Renal cortical epithelial cell (primary cell): Measurements from ENCODE around the gene PROB1. TPM values are rescaled to one million over a fixed set of nuclear protein-coding genes. Genes with fewer than 3 reads are reported as not detected.
"Not testable (repeated sequence)": the region's sequence is repeated elsewhere in the genome, so short reads cannot be mapped to it uniquely, and the experiment has no call there.

Experiments used
- DNase-seq: peaks from one replicate; pipeline ENCODE4 v3.0.0-alpha.2; 2011; ENCODE audit warnings: low read depth
- total RNA-seq: library from RNA; depleted of rRNA; stranded (reverse); fragments of >200 nt; gene quantifications from 2 replicates; pipeline ENCODE4 v1.2.3, GENCODE V29; 2014

PROB1 gene
- total RNA-seq, 1 donor from 2014 or later = 2.8 TPM

DNA sequence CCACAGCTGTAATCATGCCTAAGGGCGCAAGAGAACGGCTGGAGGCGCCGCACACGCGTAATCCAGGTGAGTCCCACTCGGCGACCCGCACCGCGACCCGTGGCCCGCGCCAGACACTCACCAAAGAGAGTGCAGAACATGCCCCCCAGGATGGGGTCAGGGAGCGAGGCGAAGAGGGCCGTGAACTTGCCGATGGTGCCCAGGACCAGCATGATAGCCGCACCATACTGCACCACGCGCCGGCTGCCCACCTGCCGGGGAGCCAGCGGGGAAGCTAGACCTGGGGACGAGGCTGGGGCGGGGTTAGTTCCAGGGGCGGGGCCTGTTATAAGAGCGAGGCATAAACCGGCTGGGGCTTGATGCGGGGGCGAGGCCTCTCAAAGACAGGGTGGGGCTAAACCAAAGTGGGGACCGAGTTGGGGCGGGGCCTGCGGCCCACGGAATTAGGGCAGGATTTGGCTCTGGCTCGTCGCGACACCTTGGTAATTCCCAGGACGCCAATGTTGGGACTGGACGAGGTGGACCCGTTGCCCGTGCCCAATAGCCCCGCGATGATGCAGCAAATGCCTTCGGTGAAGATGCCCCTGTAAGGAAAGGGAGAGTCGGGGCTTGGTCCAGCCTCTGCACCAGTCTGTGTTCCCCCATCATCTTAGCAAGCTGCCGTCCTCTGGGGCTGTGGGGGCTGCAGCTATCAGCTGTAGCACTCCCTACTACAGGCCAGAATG lies 16.6 kb downstream of the PROB1 start:
- DNase-seq = no peak

DNA sequence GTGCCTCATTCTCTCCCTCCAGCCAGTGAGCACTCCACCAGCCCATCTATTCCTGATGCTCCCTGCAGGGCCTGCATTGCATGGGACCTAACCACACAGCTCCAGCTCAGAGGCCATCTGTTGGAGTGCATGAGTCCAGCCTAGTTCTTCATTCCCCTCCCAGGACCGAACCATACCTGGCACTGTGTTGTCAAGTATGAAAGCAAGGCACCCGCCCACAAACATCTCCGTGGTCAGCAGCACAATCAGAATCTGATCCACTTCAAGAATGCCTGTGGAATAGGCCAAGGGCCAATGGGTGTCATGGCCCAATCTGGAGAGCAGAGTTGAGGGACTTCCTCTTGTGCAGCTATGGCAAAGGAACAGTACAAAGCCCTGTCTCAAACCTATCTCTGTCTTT lies 17.7 kb downstream of the PROB1 start:
- DNase-seq = no peak

DNA sequence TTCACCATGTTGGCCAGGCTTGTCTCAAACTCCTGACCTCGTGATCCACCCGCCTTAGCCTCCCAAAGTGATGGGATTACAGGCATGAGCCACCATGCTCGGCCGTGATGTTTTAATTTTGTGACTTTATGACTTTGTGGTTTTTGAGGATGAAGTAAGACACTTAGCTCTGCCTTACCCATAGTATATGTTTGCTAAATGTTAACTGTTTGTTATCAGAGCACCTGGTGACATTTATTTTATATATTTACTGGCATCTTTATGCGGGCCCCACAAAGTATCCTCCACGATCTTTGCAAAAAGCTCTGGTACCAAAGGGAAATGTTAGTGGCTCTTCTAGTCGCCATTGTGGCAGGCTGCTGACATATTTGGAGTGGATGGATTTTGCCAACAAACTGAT lies 18.5 kb downstream of the PROB1 start:
- no peak for DNase-seq

DNA sequence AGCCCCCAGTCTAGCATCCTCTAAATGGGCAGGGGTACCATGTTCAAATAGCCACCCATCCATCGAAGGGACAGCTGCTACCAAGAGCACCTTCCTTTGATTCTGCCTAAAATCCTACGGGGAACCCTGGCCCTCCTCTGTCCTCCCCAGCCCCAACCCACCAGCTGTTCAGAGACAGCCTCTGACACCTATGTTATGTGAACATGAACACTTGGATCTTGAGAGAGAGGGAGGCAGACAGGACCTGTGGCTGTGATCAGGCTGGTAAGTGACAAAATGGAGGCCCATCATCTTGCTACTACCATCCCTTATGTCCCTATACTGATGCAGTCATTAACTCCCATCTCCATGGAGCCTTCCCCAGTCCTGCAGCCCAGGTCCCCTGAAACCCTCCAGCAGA lies 20.0 kb downstream of the PROB1 start:
- no peak for DNase-seq

DNA sequence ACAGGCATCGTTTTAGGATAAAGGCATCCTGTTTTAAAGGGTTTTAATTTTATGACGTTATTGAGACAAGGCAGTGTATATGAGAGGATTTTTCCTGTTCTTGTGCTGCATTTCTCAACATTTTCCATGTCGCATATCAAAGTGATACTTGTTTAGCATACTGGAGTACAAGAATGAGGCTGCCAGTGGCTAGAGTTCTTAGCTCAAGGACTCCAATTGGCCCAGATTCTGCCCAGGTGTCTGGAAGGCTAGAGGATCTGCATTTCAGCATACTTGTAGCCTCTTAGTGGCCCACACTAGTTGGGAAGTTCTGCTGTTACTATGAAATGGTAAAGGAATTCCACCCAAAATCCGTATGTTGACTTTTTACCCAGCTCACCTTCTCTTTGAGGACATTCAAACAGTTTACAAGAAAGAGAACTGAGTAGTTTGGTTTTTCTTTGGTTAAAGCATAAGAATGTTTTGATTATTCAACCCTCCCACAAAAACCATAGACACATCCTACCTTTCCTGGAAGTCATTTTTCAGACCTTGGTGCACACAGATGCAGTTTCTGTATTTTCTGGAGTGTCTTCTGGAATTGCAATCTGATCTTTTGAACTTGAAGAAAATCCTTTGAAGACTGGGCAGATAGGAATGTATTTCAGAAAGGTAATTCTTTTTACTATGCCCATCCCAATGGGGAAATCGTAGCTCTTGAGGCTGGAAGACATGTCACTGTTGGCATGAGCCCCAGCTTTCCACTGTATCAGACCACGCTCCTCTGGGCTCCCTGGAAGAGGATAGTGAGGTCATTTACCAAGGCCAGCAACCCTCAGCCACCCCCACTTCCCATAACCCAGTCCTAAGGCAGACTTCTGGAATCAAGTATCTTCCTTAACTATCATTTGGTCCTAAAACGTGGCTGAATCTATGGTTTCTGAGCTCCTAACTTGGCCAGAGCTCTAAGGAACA lies 23.1 kb downstream of the PROB1 start:
- no peak for DNase-seq

DNA sequence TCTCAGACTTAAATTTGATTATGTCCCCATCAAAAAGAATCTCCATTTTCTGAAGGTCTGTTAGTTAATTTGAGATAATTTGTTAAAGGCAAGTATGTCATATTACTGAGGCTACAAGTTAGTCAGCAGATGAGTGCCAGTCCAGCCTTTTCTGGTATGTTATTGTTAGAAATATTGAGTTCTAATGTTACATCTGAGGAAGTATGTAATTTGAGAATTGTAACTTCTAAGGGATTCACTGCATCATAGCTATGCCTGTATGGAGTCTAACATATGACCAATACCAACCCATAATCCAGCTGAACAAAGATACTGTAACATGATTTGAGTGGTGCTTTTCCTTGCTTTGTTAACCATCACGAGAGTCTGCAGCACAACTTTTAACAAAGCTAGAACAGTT lies 25.7 kb downstream of the PROB1 start:
- DNase-seq = no peak

DNA sequence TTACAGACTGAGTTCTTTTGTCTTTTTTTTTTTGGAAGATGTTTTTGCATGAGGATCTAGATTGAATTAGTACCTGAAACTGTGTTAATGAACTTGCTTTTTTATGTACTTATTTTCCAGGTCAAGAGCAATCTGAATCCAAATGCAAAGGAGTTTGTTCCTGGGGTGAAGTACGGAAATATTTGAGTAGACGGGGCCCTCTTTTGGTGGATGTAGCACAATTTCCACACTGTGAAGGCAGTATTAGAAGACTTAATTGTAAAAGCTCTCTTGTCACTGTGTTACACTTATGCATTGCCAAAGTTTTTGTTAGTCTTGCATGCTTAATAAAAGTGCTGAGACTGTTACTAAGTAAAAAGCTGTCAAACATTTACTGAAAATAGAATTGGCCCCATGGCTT lies 26.3 kb downstream of the PROB1 start:
- DNase-seq = no peak

DNA sequence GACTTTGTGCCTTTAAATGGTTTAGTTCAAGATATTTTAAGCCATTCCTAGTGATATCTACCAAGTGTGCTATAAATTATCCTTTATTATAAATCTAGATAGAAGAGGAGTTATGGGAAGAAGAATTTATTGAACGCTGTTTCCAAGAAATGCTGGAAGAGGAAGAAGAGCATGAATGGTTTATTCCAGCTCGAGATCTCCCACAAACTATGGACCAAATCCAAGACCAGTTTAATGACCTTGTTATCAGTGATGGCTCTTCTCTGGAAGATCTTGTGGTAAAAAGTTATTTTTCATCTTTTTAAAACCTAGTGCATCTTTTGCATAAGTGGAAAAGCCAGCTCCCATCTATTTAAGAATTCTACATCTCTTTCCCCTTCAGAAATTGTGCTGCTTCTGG lies 30.4 kb downstream of the PROB1 start:
- DNase-seq = no peak

DNA sequence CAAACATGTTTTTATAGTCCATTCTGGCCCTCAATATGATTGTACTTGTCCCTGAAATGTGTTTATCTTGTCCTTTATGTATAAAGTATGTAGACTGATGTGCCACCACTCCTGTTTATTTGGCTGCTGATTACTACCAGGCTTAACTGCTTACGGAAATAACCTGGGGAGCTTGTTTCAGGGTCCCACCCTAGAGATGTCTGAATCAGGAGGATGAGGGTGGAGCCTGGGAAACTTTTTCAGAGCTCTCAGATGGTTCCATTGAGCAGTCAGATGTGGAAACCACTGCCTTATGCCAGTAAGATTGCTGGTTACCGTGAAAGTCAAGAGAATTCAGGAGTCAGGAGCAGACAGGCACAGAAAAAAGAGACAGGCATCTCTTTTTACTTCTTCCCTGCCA lies 31.0 kb downstream of the PROB1 start:
- DNase-seq = peak; percentile 22

DNA sequence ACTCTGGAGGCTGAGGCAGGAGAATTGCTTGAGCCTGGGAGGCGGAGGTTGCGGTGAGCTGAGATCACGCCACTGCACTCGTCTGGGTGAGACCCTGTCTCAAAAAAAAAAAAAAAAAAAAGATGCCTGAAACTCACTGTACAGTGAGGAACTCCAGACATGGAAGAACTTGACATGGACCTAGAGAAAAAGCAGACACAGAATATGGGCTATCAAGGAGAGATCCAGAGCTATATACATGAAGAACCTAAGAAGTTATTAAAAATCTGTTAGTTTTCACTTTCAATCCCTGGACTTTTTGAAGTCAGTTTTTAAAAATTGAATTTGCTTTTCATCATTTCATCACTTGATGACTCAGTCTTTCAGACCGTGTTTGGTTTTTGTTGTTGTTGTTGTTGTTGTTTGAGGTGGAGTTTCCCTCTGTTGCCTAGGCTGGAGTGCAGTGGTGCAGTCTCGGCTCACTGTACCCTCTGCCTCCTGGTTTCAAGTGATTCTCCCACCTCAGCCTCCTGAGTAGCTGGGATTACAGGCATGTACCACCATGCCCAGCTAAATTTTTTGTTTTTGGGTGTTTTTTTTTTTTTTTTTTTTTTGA lies 33.0 kb downstream of the PROB1 start:
- no peak for DNase-seq

DNA sequence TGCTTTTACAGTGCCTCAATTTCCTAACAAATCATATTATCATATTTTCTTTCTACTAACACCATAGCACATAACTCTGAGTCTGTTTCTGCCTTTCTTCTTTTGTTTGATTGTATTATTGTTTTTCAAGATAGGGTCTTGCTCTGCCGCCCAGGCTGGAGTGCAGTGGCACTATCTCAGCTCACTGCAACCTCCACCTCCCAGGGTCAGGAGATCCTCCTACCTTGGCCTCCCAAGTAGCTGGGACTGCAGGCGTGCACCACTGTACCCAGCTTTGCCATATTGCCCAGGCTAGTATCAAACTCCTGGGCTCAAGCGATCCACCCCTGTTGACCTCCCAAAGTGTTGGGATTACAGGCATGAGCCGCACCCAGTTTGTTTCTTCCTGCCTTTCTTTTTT lies 34.5 kb downstream of the PROB1 start:
- DNase-seq = no peak

DNA sequence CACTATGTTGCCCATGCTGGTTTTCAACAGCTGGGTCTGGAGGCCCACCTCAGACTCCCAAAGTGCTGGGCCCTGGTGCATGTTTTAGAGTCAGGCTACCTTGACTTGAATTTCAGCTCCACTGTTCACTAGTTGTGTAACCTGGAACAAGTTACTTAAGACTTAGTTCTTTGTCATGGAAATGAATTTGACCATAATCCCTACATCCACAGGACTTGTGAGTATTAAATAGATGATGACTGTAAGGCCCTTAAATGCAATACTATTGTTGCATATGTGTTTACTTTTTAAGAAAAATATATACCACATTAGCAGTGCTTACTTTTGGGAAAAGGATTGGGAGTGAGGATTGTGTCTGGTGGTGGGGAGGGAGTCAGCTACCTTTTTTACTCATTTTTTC lies 36.8 kb downstream of the PROB1 start:
- DNase-seq = no peak

DNA sequence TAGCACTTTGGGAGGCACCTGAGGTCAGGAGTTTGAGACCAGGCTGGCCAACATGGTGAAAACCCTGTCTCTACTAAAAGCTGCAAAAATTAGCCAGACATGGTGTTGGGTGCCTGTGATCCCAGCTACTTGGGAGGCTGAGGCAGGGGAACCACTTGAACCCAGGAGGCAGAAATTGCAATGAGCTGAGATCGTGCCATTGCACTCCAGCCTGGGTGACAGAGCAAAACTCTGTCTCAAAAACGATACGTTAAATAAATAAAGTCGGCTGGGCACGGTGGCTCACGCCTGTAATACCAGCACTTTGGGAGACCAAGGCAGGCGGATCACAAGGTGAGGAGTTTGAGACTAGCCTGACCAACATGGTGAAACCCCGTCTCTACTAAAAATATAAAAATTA lies 39.0 kb downstream of the PROB1 start:
- DNase-seq = not testable (repeated sequence)

DNA sequence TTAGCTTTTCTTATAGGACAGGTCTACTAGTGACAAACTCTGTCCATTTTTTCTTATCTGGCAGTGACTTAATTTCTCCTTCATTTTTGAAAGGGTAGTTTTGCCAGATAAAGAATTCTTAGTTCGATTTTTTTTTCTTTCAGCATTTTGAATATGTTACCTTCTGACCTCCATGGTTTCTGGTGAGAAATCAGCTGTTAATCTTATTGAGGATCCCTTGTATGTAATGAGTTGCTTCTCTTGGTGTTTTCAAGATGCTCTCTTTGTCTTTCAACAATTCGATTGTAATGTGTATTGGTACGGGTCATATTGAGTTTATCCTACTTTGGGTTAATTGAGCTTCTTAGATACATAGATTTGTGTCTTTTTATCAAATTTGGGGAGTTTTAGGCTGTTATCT lies 40.7 kb downstream of the PROB1 start:
- DNase-seq = no peak

DNA sequence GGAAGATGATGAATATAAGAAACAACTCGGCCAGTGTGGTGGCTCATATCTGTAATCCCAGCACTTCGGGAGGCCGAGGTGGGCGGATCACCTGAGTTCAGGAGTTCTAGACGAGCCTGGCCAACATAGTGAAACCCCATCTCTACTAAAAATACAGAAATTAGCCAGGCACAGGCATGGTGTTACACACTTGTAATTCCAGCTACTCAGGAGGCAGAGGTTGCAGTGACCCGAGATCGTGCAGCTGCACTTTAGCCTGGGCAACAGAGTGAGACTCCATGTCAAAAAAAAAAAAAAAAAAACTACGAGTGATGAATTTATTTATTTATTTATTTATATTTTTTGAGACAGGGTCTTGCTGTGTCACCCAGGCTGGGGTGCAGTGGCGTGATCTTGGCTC lies 47.0 kb downstream of the PROB1 start:
- DNase-seq = not testable (repeated sequence)

DNA sequence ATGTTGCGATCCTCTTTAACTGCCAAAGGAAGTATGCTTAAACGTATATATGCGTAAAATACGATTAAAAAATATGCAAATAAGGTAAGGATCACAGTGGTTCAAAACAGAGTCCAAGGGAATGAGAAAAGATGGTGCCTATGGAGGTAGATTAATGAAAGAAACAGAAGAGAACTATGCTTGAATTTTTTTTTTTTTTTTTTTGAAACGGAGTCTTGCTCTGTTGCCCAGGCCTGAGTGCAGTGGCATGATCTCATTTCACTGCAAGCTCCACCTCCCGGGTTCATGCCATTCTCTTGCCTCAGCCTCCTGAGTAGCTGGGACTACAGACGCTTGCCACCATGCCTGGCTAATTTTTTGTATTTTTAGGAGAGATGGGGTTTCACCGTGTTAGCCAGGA lies 49.5 kb downstream of the PROB1 start:
- not testable (repeated sequence) for DNase-seq

DNA sequence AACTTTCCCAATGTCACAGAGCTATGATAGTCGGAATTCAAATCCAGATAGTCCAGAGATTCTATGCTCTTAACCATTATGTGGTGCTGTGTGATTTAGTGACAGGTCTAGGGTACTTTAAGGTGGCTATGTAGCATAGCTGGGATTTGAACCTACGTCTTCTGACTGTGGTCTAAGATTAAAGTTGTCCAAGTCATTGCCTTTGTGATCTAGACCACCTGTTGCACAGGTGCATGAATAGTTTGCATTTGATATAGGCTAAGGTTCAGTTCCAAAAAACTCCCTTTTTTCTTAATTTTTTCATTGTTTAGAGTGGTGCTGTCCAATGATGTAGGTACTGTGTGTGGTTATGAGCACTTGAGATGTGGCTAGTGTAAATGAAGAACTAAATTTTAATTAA lies 50.7 kb downstream of the PROB1 start:
- DNase-seq = no peak

DNA sequence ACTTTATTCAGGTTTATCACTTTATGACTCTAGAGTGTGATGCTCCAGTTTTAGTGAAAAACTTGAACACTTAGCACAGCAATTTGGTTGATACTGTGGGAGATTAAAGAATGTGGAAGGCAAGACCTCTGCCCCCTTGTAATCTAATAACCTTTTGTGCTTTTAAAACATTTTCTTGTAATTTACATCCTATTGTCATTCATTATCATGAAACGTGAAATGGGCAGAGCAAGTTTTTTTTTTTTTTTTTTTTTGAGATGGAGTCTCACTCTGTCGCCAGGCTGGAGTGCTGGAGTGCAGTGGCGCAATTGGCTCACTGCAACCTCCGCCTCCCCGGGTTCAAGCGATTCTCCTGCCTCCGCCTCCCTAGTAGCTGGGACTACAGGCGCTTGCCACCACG lies 51.4 kb downstream of the PROB1 start:
- DNase-seq = no peak

DNA sequence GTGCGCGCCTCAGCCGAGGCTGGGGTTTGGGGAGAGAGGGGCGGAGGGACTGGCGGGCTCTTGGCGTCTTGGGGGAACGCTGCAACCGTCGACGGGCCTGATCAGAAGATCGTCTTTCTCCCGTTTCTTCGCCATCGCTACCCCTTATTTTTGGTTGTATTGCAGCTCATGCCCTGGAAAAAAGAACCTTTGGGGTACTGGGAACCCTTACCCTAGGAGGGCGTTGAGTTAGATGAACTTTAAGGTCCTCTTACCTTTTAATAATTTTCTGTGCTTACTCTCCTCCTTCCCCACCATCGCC lies 52.5 kb downstream of the PROB1 start:
- DNase-seq = no peak

DNA sequence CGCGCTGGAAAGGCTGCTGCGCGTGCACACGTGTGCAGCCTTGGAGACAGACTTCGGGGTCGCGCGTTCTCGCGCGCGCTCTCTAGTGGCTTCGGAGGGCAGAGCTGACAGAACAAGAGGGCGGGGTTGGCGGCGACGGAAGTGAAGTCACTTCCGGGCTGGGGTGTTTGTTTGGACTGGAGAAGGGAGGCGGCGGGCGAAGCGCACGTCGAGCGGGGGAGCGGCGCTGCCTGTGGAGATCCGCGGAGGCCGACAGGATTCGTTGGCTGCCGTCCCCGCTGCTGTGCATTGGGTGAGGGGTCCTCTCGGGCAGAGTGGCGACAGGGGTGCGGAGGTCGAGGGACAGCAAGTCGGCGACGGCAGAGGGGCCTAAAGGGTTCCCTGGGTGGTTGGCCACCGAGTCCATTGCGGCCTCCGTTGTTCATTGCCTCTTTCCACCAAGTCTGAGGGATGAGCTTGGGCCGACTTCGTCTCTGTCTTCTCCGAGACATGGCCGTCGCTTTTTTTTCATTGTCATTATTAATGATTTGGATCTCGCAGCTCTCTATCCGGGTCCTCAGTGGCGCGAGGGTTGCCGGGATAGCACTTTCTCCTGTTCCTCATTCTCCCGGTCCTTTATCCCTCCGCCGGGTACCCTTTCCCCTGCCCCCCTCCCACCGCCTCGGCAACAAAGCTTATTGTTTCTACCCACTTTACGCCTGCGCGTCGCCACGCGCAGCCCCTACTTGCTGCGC lies 53.0 kb downstream of the PROB1 start, which contains the start of gene PAIP2:
PAIP2 (plus strand) TSS at position 166 of the 734 bp plus-strand sequence. CDS start 21,931 bp downstream, outside the sequence.
- peak; percentile 91 for DNase-seq

DNA sequence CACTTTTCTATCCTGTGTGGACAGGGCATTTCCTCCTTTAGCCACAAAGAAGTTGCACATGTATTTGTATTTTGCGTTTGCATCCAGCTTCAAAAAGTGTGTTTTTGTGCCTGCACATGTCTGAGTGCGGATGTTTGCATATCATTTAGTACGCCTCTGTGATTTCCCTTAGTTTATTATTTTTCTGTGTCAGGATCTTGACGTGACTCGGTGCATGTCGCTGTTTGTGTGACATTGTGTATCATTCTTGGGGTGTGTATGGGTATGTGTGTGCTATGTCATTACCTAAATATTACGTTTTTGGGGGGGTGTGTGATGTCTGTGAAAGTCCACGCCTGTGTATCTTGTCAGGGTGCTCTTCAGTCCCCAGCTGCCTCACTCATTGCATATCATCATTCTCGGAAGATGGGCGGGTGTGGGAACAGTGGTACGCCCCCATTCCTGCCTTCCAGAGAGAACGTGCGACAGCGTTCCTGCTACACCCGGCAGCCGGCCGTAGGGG lies 53.7 kb downstream of the PROB1 start:
- no peak for DNase-seq
